ENCODE results near the gene BCL7C.

GRCh38 chr16:30904114-30904780, 10.4 kb upstream of the BCL7C start:
- TF ChIP-seq CTCF (optimal IDR thresholded peaks at IDR 0.05 in 1 of 3, IDR thresholded peaks at IDR 0.05 in 1 of 3, conservative IDR thresholded peaks at IDR 0.05 in 1 of 3; ENCODE audit: extremely low read depth in 1 of 3, insufficient read depth in 2 of 3, low read length in 3 of 3): no peak
- TF ChIP-seq EZH2 (IDR thresholded peaks at IDR 0.05; ENCODE audit: low read length): no peak
